Omental fat pad (tissue), 4 donors: ENCODE data around the gene A2M. TPM values are rescaled to one million over a fixed set of nuclear protein-coding genes. Genes with fewer than 3 reads are reported as not detected.
"Not testable (repeated sequence)": the region's sequence is repeated elsewhere in the genome, so short reads cannot be mapped to it uniquely, and the experiment has no call there.

Experiments used
- ATAC-seq: fragments of 150-250 bp; one replicate; pipeline ENCODE4 v1.9.1; 2016; ENCODE audit warnings: mild to moderate bottlenecking, moderate library complexity; ENCODE audit not compliant: low FRiP score
- DNase-seq: peaks from one replicate; pipeline ENCODE4 v3.0.0-alpha.2; 2019; ENCODE audit warnings: low spot score
- CTCF ChIP-seq, 3 donors: fragments of 450-650 bp; IDR thresholded peaks; one replicate each; pipeline ENCODE4 v1.5.1; 2016 to 2017; ENCODE audit warnings: antibody characterized with exemption in 3 of 3, mild to moderate bottlenecking in 3 of 3, moderate library complexity in 2 of 3
- total RNA-seq, 4 donors: library from RNA; depleted of rRNA; stranded (reverse); fragments of >200 nt; gene quantifications; one replicate each; pipeline ENCODE4 v1.1.0, GENCODE V29; 2016

A2M gene
- total RNA-seq, 4 donors from 2014 or later: 178 to 694 (median 529) TPM

- DNase-seq (no peak), ATAC-seq (no peak)
- no peak for TF ChIP-seq CTCF (IDR thresholded peaks at IDR 0.05)
These were observed 28.4 kb upstream of the A2M start for GRCh38 chr12:9143929-9144729.

GRCh38 chr12:9143137-9143536 is 27.4 kb upstream of the A2M start:
- DNase-seq: no peak
- TF ChIP-seq CTCF (IDR thresholded peaks at IDR 0.05): no peak
- no peak for ATAC-seq

GRCh38 chr12:9139588-9140290 is 24.0 kb upstream of the A2M start:
- not testable (repeated sequence) for DNase-seq, ATAC-seq

GRCh38 chr12:9135903-9136310 is 20.2 kb upstream of the A2M start:
- TF ChIP-seq CTCF (IDR thresholded peaks at IDR 0.05): no peak
- no peak for DNase-seq
- ATAC-seq: no peak

- ATAC-seq: no peak
- no peak for TF ChIP-seq CTCF (IDR thresholded peaks at IDR 0.05)
- DNase-seq: no peak
These were observed 19.4 kb upstream of the A2M start for GRCh38 chr12:9134981-9135628.

- no peak for TF ChIP-seq CTCF (IDR thresholded peaks at IDR 0.05)
- no peak for DNase-seq
- ATAC-seq: no peak
These were observed 17.6 kb upstream of the A2M start for GRCh38 chr12:9133216-9133916.

- ATAC-seq: no peak
These were observed 16.4 kb upstream of the A2M start for GRCh38 chr12:9132008-9132535.

More at GRCh38 chr12:9132008-9132535, 16.4 kb upstream of the A2M start:
- no peak for TF ChIP-seq CTCF (IDR thresholded peaks at IDR 0.05)
- DNase-seq: no peak
